ENCODE measurements around the gene CGB1.

DNA sequence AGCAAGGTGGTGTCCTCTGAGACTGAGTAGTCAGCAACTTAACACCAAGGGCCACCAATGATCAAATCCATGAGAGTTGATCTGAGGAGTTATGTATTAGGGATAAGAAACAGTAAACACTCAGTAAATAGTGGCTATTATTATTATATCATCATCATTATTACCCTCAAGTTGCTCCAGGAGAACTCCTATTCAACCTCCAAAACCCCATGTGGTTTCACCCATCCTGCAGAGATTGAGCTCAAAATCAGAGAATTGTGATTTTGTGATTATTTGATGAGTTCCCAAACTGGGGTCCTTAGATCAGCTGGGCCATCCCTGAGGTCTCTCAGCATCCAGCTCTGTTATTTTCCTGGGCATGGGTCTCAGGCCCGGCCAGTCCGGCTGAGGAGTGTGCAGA lies 24.3 kb upstream of the CGB1 start:
- TF ChIP-seq, protein P1, sequence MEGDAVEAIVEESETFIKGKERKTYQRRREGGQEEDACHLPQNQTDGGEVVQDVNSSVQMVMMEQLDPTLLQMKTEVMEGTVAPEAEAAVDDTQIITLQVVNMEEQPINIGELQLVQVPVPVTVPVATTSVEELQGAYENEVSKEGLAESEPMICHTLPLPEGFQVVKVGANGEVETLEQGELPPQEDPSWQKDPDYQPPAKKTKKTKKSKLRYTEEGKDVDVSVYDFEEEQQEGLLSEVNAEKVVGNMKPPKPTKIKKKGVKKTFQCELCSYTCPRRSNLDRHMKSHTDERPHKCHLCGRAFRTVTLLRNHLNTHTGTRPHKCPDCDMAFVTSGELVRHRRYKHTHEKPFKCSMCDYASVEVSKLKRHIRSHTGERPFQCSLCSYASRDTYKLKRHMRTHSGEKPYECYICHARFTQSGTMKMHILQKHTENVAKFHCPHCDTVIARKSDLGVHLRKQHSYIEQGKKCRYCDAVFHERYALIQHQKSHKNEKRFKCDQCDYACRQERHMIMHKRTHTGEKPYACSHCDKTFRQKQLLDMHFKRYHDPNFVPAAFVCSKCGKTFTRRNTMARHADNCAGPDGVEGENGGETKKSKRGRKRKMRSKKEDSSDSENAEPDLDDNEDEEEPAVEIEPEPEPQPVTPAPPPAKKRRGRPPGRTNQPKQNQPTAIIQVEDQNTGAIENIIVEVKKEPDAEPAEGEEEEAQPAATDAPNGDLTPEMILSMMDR (IDR thresholded peaks at IDR 0.05) = no peak
- no peak for TF ChIP-seq ZFX (IDR thresholded peaks at IDR 0.05; ENCODE audit: borderline replicate concordance)

Data from 22Rv1 (cell line).